ENCODE data around the gene EXOC6B. TPM values are rescaled to one million over a fixed set of nuclear protein-coding genes. Genes with fewer than 3 reads are reported as not detected.

The EXOC6B gene
- total and polyA plus RNA-seq, 11 donors = 18.4 to 192 (median 143) TPM

- no peaks in the 10 kb centered on the region for H3K36me3 ChIP-seq
- no peak overlapping the region for H3K4me3 ChIP-seq
- WGBS, 4 donors = 94 to 96% (median 95%) methylated on average over 16 of the region's 16 CpGs
- DNase-seq = peak in 2 of 5 donors; percentile 3
- no peak overlapping the region for H3K27ac ChIP-seq
- ATAC-seq = no peak
- H3K27me3 ChIP-seq = peaks cover 0 to 4% (median 0%) of the 10 kb centered on the region in 9 donors
- intact Hi-C loops (cut with DNase I) = no loop called here
- no peak for TF ChIP-seq POLR2A (IDR thresholded peaks at IDR 0.05)
- TF ChIP-seq CTCF (IDR thresholded peaks at IDR 0.05) = no peak
- no peaks in the 10 kb centered on the region for H3K9me3 ChIP-seq
- no peaks in the 10 kb centered on the region for H3K4me1 ChIP-seq
Measured at GRCh38 chr2:72131371-72131891, 694.4 kb downstream of the EXOC6B start.

GRCh38 chr2:72130659-72131360 is 695.0 kb downstream of the EXOC6B start:
- intact Hi-C loops (cut with DNase I) = no loop called here
- Histone ChIP-seq H3K4me1 (no peaks in the 10 kb centered on the region), H3K27me3 (peaks cover 0 to 4% (median 0%) of the 10 kb centered on the region in 9 donors), H3K4me3 (no peak overlapping the region), H3K9me3 (no peaks in the 10 kb centered on the region), H3K36me3 (no peaks in the 10 kb centered on the region), H3K27ac (no peak overlapping the region)
- TF ChIP-seq POLR2A (IDR thresholded peaks at IDR 0.05) (no peak), CTCF (IDR thresholded peaks at IDR 0.05) (no peak)
- 71 to 78% (median 77%) methylated on average over 25 to 26 of the region's 26 CpGs for WGBS, 4 donors
- DNase-seq (peak in 2 of 5 donors; percentile 6 to 9), ATAC-seq (no peak)

GRCh38 chr2:72129681-72130340 is 696.0 kb downstream of the EXOC6B start:
- intact Hi-C loops (cut with DNase I) = no loop called here
- Histone ChIP-seq H3K9me3 (no peaks in the 10 kb centered on the region), H3K36me3 (no peaks in the 10 kb centered on the region), H3K4me1 (no peaks in the 10 kb centered on the region), H3K27ac (no peak overlapping the region), H3K4me3 (no peak overlapping the region), H3K27me3 (peaks cover 0 to 4% (median 0%) of the 10 kb centered on the region in 9 donors)
- no peak for DNase-seq
- 78 to 83% (median 80%) methylated on average over 9 of the region's 9 CpGs for WGBS, 4 donors
- TF ChIP-seq CTCF (IDR thresholded peaks at IDR 0.05) = no peak
- TF ChIP-seq POLR2A (IDR thresholded peaks at IDR 0.05) = no peak
- no peak for ATAC-seq

- ATAC-seq = no peak
- intact Hi-C loops (cut with DNase I) = no loop called here
- TF ChIP-seq POLR2A (IDR thresholded peaks at IDR 0.05) (no peak), CTCF (IDR thresholded peaks at IDR 0.05) (no peak)
- peaks cover 0 to 4% (median 0%) of the 10 kb centered on the region in 9 donors for H3K27me3 ChIP-seq
- H3K36me3 ChIP-seq = no peaks in the 10 kb centered on the region
- 76 to 83% (median 78%) methylated on average over 10 to 11 of the region's 11 CpGs for WGBS, 4 donors
- no peak overlapping the region for H3K27ac ChIP-seq
- DNase-seq = peak in 2 of 5 donors; percentile 4 to 12
- no peaks in the 10 kb centered on the region for H3K4me1 ChIP-seq
- no peak overlapping the region for H3K4me3 ChIP-seq
- no peaks in the 10 kb centered on the region for H3K9me3 ChIP-seq
Measured at GRCh38 chr2:72128843-72129227, 697.0 kb downstream of the EXOC6B start.

All from heart left ventricle (tissue), 16 donors.